ENCODE results near the gene OVOL3.
"Not testable (repeated sequence)": the region's sequence is repeated elsewhere in the genome, so short reads cannot be mapped to it uniquely, and the experiment has no call there.

The OVOL3 gene

GRCh38 chr19:36121486-36122124, 10.7 kb downstream of the OVOL3 start:
- TF ChIP-seq CTCF (IDR thresholded peaks at IDR 0.05; ENCODE audit: insufficient read depth, low read length) = no peak
- TF ChIP-seq GABPA (IDR thresholded peaks at IDR 0.05; ENCODE audit: low read depth) = no peak
- TF ChIP-seq POLR2AphosphoS5 (IDR thresholded peaks at IDR 0.05; ENCODE audit: low read depth) = no peak
- no peak for TF ChIP-seq REST (IDR thresholded peaks at IDR 0.05; ENCODE audit: insufficient replicate concordance, low read depth)
- TF ChIP-seq SPI1 (IDR thresholded peaks at IDR 0.05; ENCODE audit: borderline replicate concordance, low read depth) = no peak
- H3K4me3 ChIP-seq (replicated peaks; ENCODE audit: insufficient read depth, low read length) = no peak overlapping the region

GRCh38 chr19:36125557-36125956, 14.6 kb downstream of the OVOL3 start:
- Histone ChIP-seq H3K4me3 (replicated peaks; ENCODE audit: insufficient read depth, low read length) (no peak overlapping the region), H3K27me3 (ENCODE audit: insufficient read depth, poor library complexity, severe bottlenecking) (no peaks in the 10 kb centered on the region), H3K27ac (replicated peaks) (no peak overlapping the region)
- DNase-seq (ENCODE audit: low read depth in 1 of 2, low spot score in 1 of 2) = no peak
- TF ChIP-seq REST (IDR thresholded peaks at IDR 0.05; ENCODE audit: insufficient replicate concordance, low read depth) = no peak
- no peak for TF ChIP-seq SPI1 (IDR thresholded peaks at IDR 0.05; ENCODE audit: borderline replicate concordance, low read depth)
- TF ChIP-seq CTCF (IDR thresholded peaks at IDR 0.05; ENCODE audit: insufficient read depth, low read length) = no peak
- TF ChIP-seq POLR2AphosphoS5 (IDR thresholded peaks at IDR 0.05; ENCODE audit: low read depth) = no peak
- TF ChIP-seq GABPA (IDR thresholded peaks at IDR 0.05; ENCODE audit: low read depth) = no peak

More at GRCh38 chr19:36121486-36122124, 10.7 kb downstream of the OVOL3 start:
- no peak for DNase-seq (ENCODE audit: low read depth in 1 of 2, low spot score in 1 of 2)
- Histone ChIP-seq H3K27me3 (ENCODE audit: insufficient read depth, poor library complexity, severe bottlenecking) (no peaks in the 10 kb centered on the region), H3K27ac (replicated peaks) (no peak overlapping the region)

- peak in 1 of 2 experiments; percentile 70 for DNase-seq (ENCODE audit: low read depth in 1 of 2, low spot score in 1 of 2)
- no peaks in the 10 kb centered on the region for H3K27me3 ChIP-seq (ENCODE audit: insufficient read depth, poor library complexity, severe bottlenecking)
- TF ChIP-seq GABPA (IDR thresholded peaks at IDR 0.05; ENCODE audit: low read depth) (peak; percentile 2; the same call in 1 of the 2 replicates), CTCF (IDR thresholded peaks at IDR 0.05; ENCODE audit: insufficient read depth, low read length) (no peak), SPI1 (IDR thresholded peaks at IDR 0.05; ENCODE audit: borderline replicate concordance, low read depth) (0 out of 2 replicates have a peak, but pooled peaks have one; percentile 4)
- peak overlapping the region; percentile 84 for H3K27ac ChIP-seq (replicated peaks)
- H3K4me3 ChIP-seq (replicated peaks; ENCODE audit: insufficient read depth, low read length) = peak overlapping the region; percentile 48
These were observed 17.4 kb downstream of the OVOL3 start for GRCh38 chr19:36128392-36128736.

- not testable (repeated sequence) for DNase-seq (ENCODE audit: low read depth in 1 of 2, low spot score in 1 of 2); H3K4me3 ChIP-seq (replicated peaks; ENCODE audit: insufficient read depth, low read length); H3K27ac ChIP-seq (replicated peaks); H3K27me3 ChIP-seq (ENCODE audit: insufficient read depth, poor library complexity, severe bottlenecking)
These were observed 20.3 kb downstream of the OVOL3 start for GRCh38 chr19:36131221-36131620.

GRCh38 chr19:36134867-36135266, 23.9 kb downstream of the OVOL3 start:
- H3K27ac ChIP-seq (replicated peaks) = not testable (repeated sequence)

More at GRCh38 chr19:36134867-36135266, 23.9 kb downstream of the OVOL3 start:
- not testable (repeated sequence) for DNase-seq (ENCODE audit: low read depth in 1 of 2, low spot score in 1 of 2); H3K4me3 ChIP-seq (replicated peaks; ENCODE audit: insufficient read depth, low read length); H3K27me3 ChIP-seq (ENCODE audit: insufficient read depth, poor library complexity, severe bottlenecking)

Measured in HL-60 (cell line).